Nephron (organoid): Measurements from ENCODE around the gene MYO18B.

ENCODE experiments used
- H3K27ac Mint-ChIP-seq, 3 experiments: 2 replicates each; pipeline ENCODE4 v1.8.0; 2020; ENCODE audit warnings: mixed read lengths in 3 of 3, mild to moderate bottlenecking in 2 of 3, moderate library complexity in 1 of 3
- H3K27me3 Mint-ChIP-seq: 2 replicates; pipeline ENCODE4 v1.8.0; 2021; ENCODE audit warnings: low read depth, mild to moderate bottlenecking, moderate library complexity, mixed read lengths
- H3K36me3 Mint-ChIP-seq: 2 replicates; pipeline ENCODE4 v1.8.0; 2020; ENCODE audit warnings: low read depth, mixed read lengths
- H3K4me1 Mint-ChIP-seq: 2 replicates; pipeline ENCODE4 v1.8.0; 2020; ENCODE audit warnings: mixed read lengths
- H3K4me3 Mint-ChIP-seq, 3 experiments: 2 replicates each; pipeline ENCODE4 v1.8.0; 2020; ENCODE audit warnings: mild to moderate bottlenecking in 3 of 3, mixed read lengths in 3 of 3, moderate library complexity in 2 of 3
- H3K9me3 Mint-ChIP-seq: 2 replicates; pipeline ENCODE4 v1.8.0; 2020; ENCODE audit warnings: mixed read lengths
- CTCF ChIP-seq, 3 experiments: fragments of 200-600 bp; sonication (generic); IDR thresholded peaks; one replicate each; pipeline ENCODE4 v1.5.0; 2021; ENCODE audit warnings: antibody characterized with exemption in 3 of 3; ENCODE audit not compliant: unreplicated experiment in 3 of 3

MYO18B gene

DNA sequence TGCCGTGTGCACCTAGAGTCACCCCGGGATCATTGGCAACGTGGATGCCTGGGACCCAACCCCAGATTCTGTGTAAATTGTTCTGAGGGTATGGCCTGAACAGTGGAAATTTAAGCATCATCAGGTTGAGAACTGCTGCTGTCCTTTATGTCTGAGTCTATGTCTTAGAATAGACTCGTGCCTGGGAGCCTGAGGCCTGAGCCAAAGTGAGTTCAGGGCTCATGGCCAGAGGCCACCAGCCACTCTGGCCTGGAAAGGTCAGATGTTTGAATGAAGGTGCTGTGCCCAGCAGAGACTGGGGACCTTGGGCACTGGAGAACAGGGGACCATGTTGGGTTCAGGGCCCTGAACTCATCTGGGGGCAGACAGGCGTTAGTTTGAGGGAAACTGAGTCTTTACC lies 91.1 kb downstream of the MYO18B start:
- H3K36me3 Mint-ChIP-seq, result no peaks in the 10 kb centered on the region
- no peaks in the 10 kb centered on the region for H3K4me1 Mint-ChIP-seq
- H3K9me3 Mint-ChIP-seq, result no peaks in the 10 kb centered on the region
- no peak overlapping the region for H3K27ac Mint-ChIP-seq
- H3K4me3 Mint-ChIP-seq, result no peak overlapping the region
- no peaks in the 10 kb centered on the region for H3K27me3 Mint-ChIP-seq
- no peak for TF ChIP-seq CTCF (IDR thresholded peaks at IDR 0.05; ENCODE audit: unreplicated experiment in 3 of 3)

- no peak overlapping the region for H3K27ac Mint-ChIP-seq
- no peaks in the 10 kb centered on the region for H3K36me3 Mint-ChIP-seq
- no peak for TF ChIP-seq CTCF (IDR thresholded peaks at IDR 0.05; ENCODE audit: unreplicated experiment in 3 of 3)
- no peaks in the 10 kb centered on the region for H3K9me3 Mint-ChIP-seq
- H3K27me3 Mint-ChIP-seq, result no peaks in the 10 kb centered on the region
- no peaks in the 10 kb centered on the region for H3K4me1 Mint-ChIP-seq
- no peak overlapping the region for H3K4me3 Mint-ChIP-seq
These were observed 91.7 kb downstream of the MYO18B start for GRCh38 chr22:25833676-25834075.

DNA sequence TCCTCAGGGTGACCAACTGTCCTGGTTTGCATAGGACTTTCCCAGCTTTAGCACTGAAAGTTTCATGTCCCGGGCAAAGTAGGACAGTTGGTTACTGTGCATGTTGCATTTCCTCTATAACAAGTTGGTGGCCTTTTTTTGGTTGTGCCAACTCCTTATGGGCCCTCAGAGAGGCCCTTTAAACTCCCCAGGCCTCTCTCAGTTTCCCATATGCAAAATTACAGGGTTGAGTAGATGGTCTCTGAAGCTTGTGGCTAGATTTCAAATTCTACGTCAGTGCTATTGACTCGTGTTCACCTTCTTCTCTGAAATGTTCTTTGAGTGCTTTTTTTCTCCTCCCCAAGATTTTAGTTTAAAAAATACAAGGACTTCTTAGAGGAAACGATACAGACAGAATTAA lies 92.5 kb downstream of the MYO18B start:
- TF ChIP-seq CTCF (IDR thresholded peaks at IDR 0.05; ENCODE audit: unreplicated experiment in 3 of 3), result no peak
- Mint-ChIP-seq H3K27ac (no peak overlapping the region), H3K4me1 (no peaks in the 10 kb centered on the region), H3K36me3 (no peaks in the 10 kb centered on the region), H3K4me3 (no peak overlapping the region), H3K9me3 (no peaks in the 10 kb centered on the region), H3K27me3 (no peaks in the 10 kb centered on the region)

- no peaks in the 10 kb centered on the region for H3K36me3 Mint-ChIP-seq
- H3K27ac Mint-ChIP-seq, result no peak overlapping the region
- no peak overlapping the region for H3K4me3 Mint-ChIP-seq
- H3K9me3 Mint-ChIP-seq, result no peaks in the 10 kb centered on the region
- no peaks in the 10 kb centered on the region for H3K27me3 Mint-ChIP-seq
- TF ChIP-seq CTCF (IDR thresholded peaks at IDR 0.05; ENCODE audit: unreplicated experiment in 3 of 3), result no peak
- H3K4me1 Mint-ChIP-seq, result no peaks in the 10 kb centered on the region
These were observed 93.4 kb downstream of the MYO18B start for GRCh38 chr22:25835348-25835747.

- Mint-ChIP-seq H3K9me3 (no peaks in the 10 kb centered on the region), H3K36me3 (no peaks in the 10 kb centered on the region), H3K4me1 (no peaks in the 10 kb centered on the region), H3K27ac (no peak overlapping the region), H3K27me3 (peaks cover 4% of the 10 kb centered on the region), H3K4me3 (no peak overlapping the region)
- TF ChIP-seq CTCF (IDR thresholded peaks at IDR 0.05; ENCODE audit: unreplicated experiment in 3 of 3), result no peak
These were observed 95.4 kb downstream of the MYO18B start for GRCh38 chr22:25837288-25837900.

DNA sequence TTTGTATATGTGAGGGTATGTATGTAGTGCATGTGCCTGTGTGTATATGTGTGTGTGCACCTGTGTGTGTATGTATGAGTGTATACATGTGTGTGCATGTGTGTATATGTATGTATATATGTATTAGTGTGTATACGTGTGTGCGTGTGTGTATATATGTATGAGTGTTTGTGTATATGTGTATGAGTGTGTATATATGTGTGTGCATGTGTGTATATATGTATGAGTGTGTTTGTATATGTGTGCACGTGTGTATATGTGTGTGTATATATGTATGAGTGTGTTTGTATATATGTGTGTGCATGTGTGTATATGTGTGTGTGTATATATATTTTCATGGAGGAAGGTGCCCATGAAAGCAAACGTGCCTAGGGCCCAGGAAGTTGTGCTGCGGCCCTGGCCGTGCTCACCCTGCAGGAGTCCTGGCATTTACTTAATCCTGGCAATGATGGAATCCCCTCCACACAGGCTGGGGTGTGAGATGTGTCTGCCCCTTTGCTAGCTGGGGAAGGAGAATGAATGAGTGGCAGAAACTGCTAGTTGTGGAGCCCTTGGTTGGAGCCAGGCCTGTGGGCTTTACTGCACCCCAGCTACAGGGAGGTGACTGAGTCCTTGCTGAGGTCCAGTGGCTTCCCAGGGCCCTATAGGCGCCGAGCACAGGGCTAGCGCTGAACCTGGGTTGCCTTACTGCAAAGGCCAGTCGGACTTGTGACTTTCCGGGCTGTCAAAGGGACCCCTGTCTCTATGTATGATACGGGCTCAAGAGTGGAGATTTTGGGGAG lies 97.2 kb downstream of the MYO18B start:
- Mint-ChIP-seq H3K4me1 (no peaks in the 10 kb centered on the region), H3K27ac (no peak overlapping the region), H3K27me3 (peaks cover 4% of the 10 kb centered on the region), H3K4me3 (no peak overlapping the region), H3K36me3 (no peaks in the 10 kb centered on the region), H3K9me3 (no peaks in the 10 kb centered on the region)
- no peak for TF ChIP-seq CTCF (IDR thresholded peaks at IDR 0.05; ENCODE audit: unreplicated experiment in 3 of 3)
